WERI-Rb-1 (cell line): ENCODE data around the gene ERBB2.
"Not testable (repeated sequence)": the region's sequence is repeated elsewhere in the genome, so short reads cannot be mapped to it uniquely, and the experiment has no call there.

ENCODE experiments used
- DNase-seq: peaks from one replicate; pipeline ENCODE4 v3.0.0-alpha.2; 2020
- H3K27ac ChIP-seq: fragments of 250-450 bp; sonication (Bioruptor Pico); 2 replicates; pipeline ENCODE4 v1.5.1; 2020; ENCODE audit warnings: mild to moderate bottlenecking, moderate library complexity
- H3K27me3 ChIP-seq: fragments of 250-450 bp; sonication (Bioruptor Pico); 2 replicates; pipeline ENCODE4 v1.5.1; 2021; ENCODE audit warnings: mild to moderate bottlenecking, low read depth, moderate library complexity; ENCODE audit not compliant: insufficient read depth, severe bottlenecking
- H3K36me3 ChIP-seq: fragments of 250-450 bp; sonication (Bioruptor Pico); 2 replicates; pipeline ENCODE4 v1.5.1; 2020; ENCODE audit warnings: mild to moderate bottlenecking, moderate library complexity
- H3K4me3 ChIP-seq: 2 replicates; pipeline ENCODE4 v1.5.1; 2011; ENCODE audit warnings: low read depth, mild to moderate bottlenecking, control low read depth, low read length
- H3K9me3 ChIP-seq: fragments of 250-450 bp; sonication (Bioruptor Pico); 2 replicates; pipeline ENCODE4 v1.5.1; 2021; ENCODE audit warnings: mild to moderate bottlenecking, moderate library complexity; ENCODE audit not compliant: severe bottlenecking
- CTCF ChIP-seq: IDR thresholded peaks from 2 replicates; pipeline ENCODE4 v1.5.1; 2011; ENCODE audit warnings: low read depth, mild to moderate bottlenecking, control low read depth, inconsistent platforms, low read length

ERBB2 gene

GRCh38 chr17:39709998-39710964, 10.4 kb downstream of the ERBB2 start:
- H3K9me3 ChIP-seq, result no peaks in the 10 kb centered on the region
- no peak for TF ChIP-seq CTCF
- H3K4me3 ChIP-seq, result no peak overlapping the region
- H3K27me3 ChIP-seq, result no peaks in the 10 kb centered on the region
- peaks cover 3% of the 10 kb centered on the region; the same call in 1 of the 2 replicates for H3K36me3 ChIP-seq
- H3K27ac ChIP-seq, result no peak overlapping the region
- DNase-seq, result no peak

GRCh38 chr17:39711071-39711470, 11.2 kb downstream of the ERBB2 start:
- H3K27ac ChIP-seq, H3K27me3 ChIP-seq, H3K36me3 ChIP-seq, H3K9me3 ChIP-seq, H3K4me3 ChIP-seq, DNase-seq: not testable (repeated sequence)

- TF ChIP-seq CTCF, result no peak
- DNase-seq, result no peak
- no peak overlapping the region for H3K27ac ChIP-seq
- H3K9me3 ChIP-seq, result no peaks in the 10 kb centered on the region
- H3K36me3 ChIP-seq, result peaks cover 3% of the 10 kb centered on the region; the same call in 1 of the 2 replicates
- H3K4me3 ChIP-seq, result no peak overlapping the region
- no peaks in the 10 kb centered on the region for H3K27me3 ChIP-seq
These were observed 12.0 kb downstream of the ERBB2 start for GRCh38 chr17:39711851-39712250.

GRCh38 chr17:39714234-39714633, 14.4 kb downstream of the ERBB2 start:
- Histone ChIP-seq H3K27ac (no peak overlapping the region), H3K27me3 (no peaks in the 10 kb centered on the region), H3K36me3 (no peaks in the 10 kb centered on the region), H3K9me3 (no peaks in the 10 kb centered on the region), H3K4me3 (no peak overlapping the region)
- TF ChIP-seq CTCF, result no peak
- no peak for DNase-seq

GRCh38 chr17:39715375-39716072, 15.7 kb downstream of the ERBB2 start:
- no peaks in the 10 kb centered on the region for H3K9me3 ChIP-seq
- DNase-seq, result no peak
- no peak for TF ChIP-seq CTCF
- no peaks in the 10 kb centered on the region for H3K36me3 ChIP-seq
- H3K27ac ChIP-seq, result no peak overlapping the region
- H3K4me3 ChIP-seq, result no peak overlapping the region
- no peaks in the 10 kb centered on the region for H3K27me3 ChIP-seq

GRCh38 chr17:39716073-39716818, 16.4 kb downstream of the ERBB2 start:
- Histone ChIP-seq H3K27me3 (no peaks in the 10 kb centered on the region), H3K36me3 (no peaks in the 10 kb centered on the region), H3K27ac (no peak overlapping the region), H3K4me3 (no peak overlapping the region), H3K9me3 (no peaks in the 10 kb centered on the region)
- TF ChIP-seq CTCF, result no peak
- no peak for DNase-seq
